Measurements from ENCODE around the gene ZDHHC17. TPM values are rescaled to one million over a fixed set of nuclear protein-coding genes. Genes with fewer than 3 reads are reported as not detected.

The ZDHHC17 gene
- total and polyA plus RNA-seq, 2 experiments from 2014 or later = 14.0 to 30.4 TPM

DNA sequence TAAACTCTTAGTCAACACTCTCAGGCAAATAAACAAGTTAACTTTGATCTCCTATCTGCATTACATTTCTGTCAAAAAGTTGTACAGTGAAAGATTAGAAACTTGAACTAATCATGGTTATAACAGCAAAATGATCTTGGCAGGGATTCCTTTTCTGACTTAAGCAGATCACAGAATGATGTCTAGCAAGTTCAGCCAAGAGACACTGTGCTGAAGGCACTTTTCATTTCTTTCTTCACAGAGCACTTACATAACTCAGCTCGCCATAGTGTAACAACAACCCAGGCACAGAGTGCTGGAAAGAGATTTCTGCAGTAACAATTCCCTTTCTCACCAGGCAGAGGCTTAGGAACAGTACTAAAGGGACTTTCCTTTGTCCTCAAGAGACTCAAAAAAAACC lies 134.5 kb downstream of the ZDHHC17 start:
- WGBS, 2 experiments (ENCODE audit: low coverage in 1 of 2, low lambda C conversion rate in 2 of 2, missing lambda C conversion rate in 2 of 2) = 54 to 73% methylated on average over 1 of the region's 1 CpG

DNA sequence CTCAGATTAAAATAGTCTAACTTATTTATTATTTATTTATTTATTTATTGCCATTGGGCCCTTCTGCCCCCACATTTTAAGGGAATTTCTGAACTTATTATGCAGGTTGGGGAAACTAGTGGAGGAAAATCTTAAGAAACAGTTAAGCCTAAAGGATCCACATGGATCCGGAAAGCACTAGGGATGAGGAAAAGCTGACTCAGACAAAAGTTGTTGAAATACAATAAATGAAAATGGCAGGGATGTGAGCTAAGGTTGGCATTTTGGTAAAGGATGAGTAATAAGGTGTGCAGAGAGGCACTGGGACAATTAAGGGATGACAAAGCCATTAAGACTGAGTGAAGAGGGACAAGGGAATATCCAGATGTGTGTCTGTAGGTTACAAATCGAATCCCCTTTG lies 135.6 kb downstream of the ZDHHC17 start:
- WGBS, 2 experiments (ENCODE audit: low coverage in 1 of 2, low lambda C conversion rate in 2 of 2, missing lambda C conversion rate in 2 of 2) = 91 to 98% methylated on average over 2 of the region's 2 CpGs

More for the DNA sequence above, 134.5 kb downstream of the ZDHHC17 start:
- in situ Hi-C loops (cut with MboI) = no loop called here
- no peak overlapping the region for H3K4me3 ChIP-seq
- H3K79me2 ChIP-seq (ENCODE audit: insufficient read depth) = no peaks in the 10 kb centered on the region
- H3K27me3 ChIP-seq (replicated peaks; ENCODE audit: insufficient read depth) = no peaks in the 10 kb centered on the region
- H2AFZ ChIP-seq = no peak overlapping the region
- DNase-seq = no peak
- no peak overlapping the region for H3K4me2 ChIP-seq (ENCODE audit: unreplicated experiment)
- no peaks in the 10 kb centered on the region for H3F3A ChIP-seq (ENCODE audit: insufficient read depth)
- H3K36me3 ChIP-seq (ENCODE audit: low read depth) = no peaks in the 10 kb centered on the region
- peaks cover 7% of the 10 kb centered on the region for H3K9me3 ChIP-seq (ENCODE audit: low read depth)
- no peak overlapping the region for H3K27ac ChIP-seq
- TF ChIP-seq EZH2 (IDR thresholded peaks at IDR 0.05; ENCODE audit: insufficient read depth, poor library complexity, severe bottlenecking) = no peak
- TF ChIP-seq EZH2phosphoT487 (IDR thresholded peaks at IDR 0.05; ENCODE audit: insufficient read depth, low read depth) = no peak
- no peak overlapping the region for H3K9ac ChIP-seq
- no peaks in the 10 kb centered on the region for H3K4me1 ChIP-seq (ENCODE audit: insufficient read depth)
- H3K9me2 ChIP-seq (ENCODE audit: insufficient read depth) = no peaks in the 10 kb centered on the region
- no peaks in the 10 kb centered on the region for H4K20me1 ChIP-seq (ENCODE audit: insufficient read depth)

DNA sequence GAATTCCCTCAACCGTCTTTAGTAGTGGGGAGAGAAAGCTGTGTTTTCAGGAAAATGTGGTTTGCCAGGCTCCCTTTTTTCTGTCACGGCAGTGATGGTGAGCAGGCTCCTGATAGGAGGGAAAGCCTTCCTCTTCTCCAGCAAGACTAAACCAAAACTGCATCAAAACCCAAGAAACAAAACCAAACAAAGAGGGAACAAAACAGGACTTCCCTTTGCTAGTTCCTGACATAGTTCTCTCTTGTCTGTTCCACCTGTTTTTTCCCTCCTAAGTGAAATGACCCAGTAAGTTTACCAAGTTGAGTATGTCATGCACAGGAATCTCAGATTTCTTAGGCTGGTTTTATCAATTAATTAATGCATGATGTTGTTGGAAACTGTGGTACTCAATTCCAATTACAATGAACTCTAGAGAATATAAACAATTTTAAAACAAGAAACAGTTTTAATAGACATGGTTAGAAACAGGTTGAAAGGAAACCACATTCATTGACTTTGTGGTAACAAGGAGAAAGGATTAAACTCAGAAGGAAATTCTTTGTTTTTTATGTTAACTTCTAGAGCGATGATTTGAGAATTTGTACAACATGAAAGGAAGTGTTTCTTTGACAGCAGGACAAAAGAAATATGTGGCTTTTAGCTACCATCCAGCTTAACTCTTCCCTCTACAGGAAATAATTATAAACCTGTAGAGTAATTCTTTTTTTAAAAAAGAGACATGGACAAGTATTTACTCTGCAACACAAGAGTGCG lies 137.9 kb downstream of the ZDHHC17 start:
- H3K4me1 ChIP-seq (ENCODE audit: insufficient read depth) = no peaks in the 10 kb centered on the region
- WGBS, 2 experiments (ENCODE audit: low coverage in 1 of 2, low lambda C conversion rate in 2 of 2, missing lambda C conversion rate in 2 of 2) = 67 to 69% methylated on average over 4 of the region's 4 CpGs

More for the DNA sequence above, 135.6 kb downstream of the ZDHHC17 start:
- Histone ChIP-seq H3K4me2 (ENCODE audit: unreplicated experiment) (no peak overlapping the region), H3F3A (ENCODE audit: insufficient read depth) (no peaks in the 10 kb centered on the region), H3K4me1 (ENCODE audit: insufficient read depth) (no peaks in the 10 kb centered on the region), H3K36me3 (ENCODE audit: low read depth) (no peaks in the 10 kb centered on the region), H3K27me3 (replicated peaks; ENCODE audit: insufficient read depth) (no peaks in the 10 kb centered on the region), H2AFZ (no peak overlapping the region), H3K9me3 (ENCODE audit: low read depth) (peaks cover under 1% of the 10 kb centered on the region), H3K4me3 (no peak overlapping the region), H3K9ac (no peak overlapping the region), H3K27ac (no peak overlapping the region), H3K9me2 (ENCODE audit: insufficient read depth) (no peaks in the 10 kb centered on the region), H4K20me1 (ENCODE audit: insufficient read depth) (no peaks in the 10 kb centered on the region), H3K79me2 (ENCODE audit: insufficient read depth) (no peaks in the 10 kb centered on the region)
- DNase-seq = no peak
- TF ChIP-seq EZH2phosphoT487 (IDR thresholded peaks at IDR 0.05; ENCODE audit: insufficient read depth, low read depth) = no peak
- in situ Hi-C loops (cut with MboI) = no loop called here

More for the DNA sequence above, 137.9 kb downstream of the ZDHHC17 start:
- no peaks in the 10 kb centered on the region for H3F3A ChIP-seq (ENCODE audit: insufficient read depth)
- no peak overlapping the region for H3K27ac ChIP-seq
- H3K4me2 ChIP-seq (ENCODE audit: unreplicated experiment) = no peak overlapping the region
- no peak overlapping the region for H2AFZ ChIP-seq
- H3K79me2 ChIP-seq (ENCODE audit: insufficient read depth) = no peaks in the 10 kb centered on the region
- DNase-seq = no peak
- H3K9me3 ChIP-seq (ENCODE audit: low read depth) = no peaks in the 10 kb centered on the region
- no peaks in the 10 kb centered on the region for H3K9me2 ChIP-seq (ENCODE audit: insufficient read depth)
- H3K27me3 ChIP-seq (replicated peaks; ENCODE audit: insufficient read depth) = no peaks in the 10 kb centered on the region
- no peaks in the 10 kb centered on the region for H3K36me3 ChIP-seq (ENCODE audit: low read depth)
- in situ Hi-C loops (cut with MboI) = no loop called here
- no peak overlapping the region for H3K4me3 ChIP-seq
- no peaks in the 10 kb centered on the region for H4K20me1 ChIP-seq (ENCODE audit: insufficient read depth)
- TF ChIP-seq EZH2phosphoT487 (IDR thresholded peaks at IDR 0.05; ENCODE audit: insufficient read depth, low read depth) = no peak
- TF ChIP-seq EZH2 (IDR thresholded peaks at IDR 0.05; ENCODE audit: insufficient read depth, poor library complexity, severe bottlenecking) = no peak
- no peak overlapping the region for H3K9ac ChIP-seq

Other genes with a start within 250 kb of the ZDHHC17 start
- 64.4 and 67.0 TPM in 2 replicates for gene OSBPL8, start 204.3 kb upstream of the ZDHHC17 start, total RNA-seq (2014; rRNA removed; shearing (Covaris generic))
- gene OSBPL8, start 204.3 kb upstream of the ZDHHC17 start, polyA plus RNA-seq (2016; fragmentation: Nextera tagmentation; extraction: Ambion mirVana) = 69.7 and 73.4 TPM in 2 replicates
- gene CSRP2, start 114.9 kb downstream of the ZDHHC17 start, total RNA-seq (2014; rRNA removed; shearing (Covaris generic)) = 53.0 and 62.2 TPM in 2 replicates
- 80.5 and 82.8 TPM in 2 replicates for gene CSRP2, start 114.9 kb downstream of the ZDHHC17 start, polyA plus RNA-seq (2016; fragmentation: Nextera tagmentation; extraction: Ambion mirVana)